ENCODE measurements around the gene CNGB1. TPM values are rescaled to one million over a fixed set of nuclear protein-coding genes. Genes with fewer than 3 reads are reported as not detected.
"Not testable (repeated sequence)": the region's sequence is repeated elsewhere in the genome, so short reads cannot be mapped to it uniquely, and the experiment has no call there.

The CNGB1 gene
- total RNA-seq, 2 experiments from 2014 or later = not detected

DNA sequence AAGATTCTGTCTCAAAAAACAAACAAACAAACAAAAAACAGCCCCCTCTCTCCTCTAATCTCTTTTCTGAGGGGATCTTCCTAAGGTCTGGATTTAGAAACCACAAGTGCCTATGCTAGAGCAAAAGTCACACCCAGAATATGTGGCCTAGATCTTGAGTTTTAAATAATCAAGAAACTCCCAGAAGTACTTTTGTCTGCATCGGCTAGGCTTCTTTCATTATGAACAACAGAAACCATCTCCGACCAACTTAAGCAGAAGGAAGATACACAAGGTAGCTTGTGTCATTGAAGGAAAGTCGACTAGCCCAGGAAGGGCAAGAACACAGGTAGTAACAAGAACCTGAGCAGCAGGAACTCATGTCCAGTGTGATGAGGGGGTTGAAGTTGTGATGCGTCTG lies 94.7 kb downstream of the CNGB1 start:
- no peaks in the 10 kb centered on the region for H3K4me1 Mint-ChIP-seq (ENCODE audit: low read depth)
- Histone ChIP-seq H3K4me3 (ENCODE audit: low read length) (no peak overlapping the region), H3K27ac (ENCODE audit: low read depth in 1 of 2, low read length in 2 of 2) (no peak overlapping the region), H3K27me3 (ENCODE audit: control insufficient read depth in 1 of 2, insufficient read depth in 2 of 2, low read length in 2 of 2) (peaks cover 9% of the 10 kb centered on the region in 2 experiments), H3K4me1 (ENCODE audit: insufficient read depth, low read length) (no peaks in the 10 kb centered on the region), H3K9me3 (ENCODE audit: control insufficient read depth in 1 of 2, insufficient read depth in 1 of 2, low read length in 2 of 2) (no peaks in the 10 kb centered on the region), H3K36me3 (ENCODE audit: insufficient read depth, low read length) (no peaks in the 10 kb centered on the region)
- H3K9me3 Mint-ChIP-seq = no peaks in the 10 kb centered on the region
- no peak overlapping the region for H3K4me3 Mint-ChIP-seq
- peaks cover 25% of the 10 kb centered on the region for H3K27me3 Mint-ChIP-seq
- POLR2A ChIA-PET = no interaction called here
- intact Hi-C loops (cut with DNase I, micrococcal nuclease) = no loop called here
- no peak for TF ChIP-seq CTCF (IDR thresholded peaks at IDR 0.05)
- DNase-seq = no peak
- CTCF ChIA-PET = no interaction called here
- no peaks in the 10 kb centered on the region for H3K36me3 Mint-ChIP-seq (ENCODE audit: low read depth)
- no peak overlapping the region for H3K27ac Mint-ChIP-seq
- ATAC-seq (ENCODE audit: poor library complexity) = no peak

- H3K4me1 ChIP-seq (ENCODE audit: insufficient read depth, low read length) = no peaks in the 10 kb centered on the region
- POLR2A ChIA-PET = no interaction called here
- peaks cover 9% of the 10 kb centered on the region in 2 experiments for H3K27me3 ChIP-seq (ENCODE audit: control insufficient read depth in 1 of 2, insufficient read depth in 2 of 2, low read length in 2 of 2)
- DNase-seq (no peak), ATAC-seq (ENCODE audit: poor library complexity) (no peak)
- no peak overlapping the region for H3K27ac ChIP-seq (ENCODE audit: low read depth in 1 of 2, low read length in 2 of 2)
- no peaks in the 10 kb centered on the region for H3K9me3 ChIP-seq (ENCODE audit: control insufficient read depth in 1 of 2, insufficient read depth in 1 of 2, low read length in 2 of 2)
- H3K4me3 ChIP-seq (ENCODE audit: low read length) = no peak overlapping the region
- no peak overlapping the region for H3K27ac Mint-ChIP-seq
- CTCF ChIA-PET = no interaction called here
- H3K9me3 Mint-ChIP-seq = no peaks in the 10 kb centered on the region
- no peaks in the 10 kb centered on the region for H3K4me1 Mint-ChIP-seq (ENCODE audit: low read depth)
- no peak for TF ChIP-seq CTCF (IDR thresholded peaks at IDR 0.05)
- intact Hi-C loops (cut with DNase I, micrococcal nuclease) = no loop called here
- H3K4me3 Mint-ChIP-seq = no peak overlapping the region
- no peaks in the 10 kb centered on the region for H3K36me3 ChIP-seq (ENCODE audit: insufficient read depth, low read length)
- H3K27me3 Mint-ChIP-seq = peaks cover 30% of the 10 kb centered on the region
- no peaks in the 10 kb centered on the region for H3K36me3 Mint-ChIP-seq (ENCODE audit: low read depth)
Observed at GRCh38 chr16:57875347-57875746, 95.6 kb downstream of the CNGB1 start.

GRCh38 chr16:57873218-57873617 lies 97.7 kb downstream of the CNGB1 start:
- Histone ChIP-seq H3K4me3 (ENCODE audit: low read length) (no peak overlapping the region), H3K4me1 (ENCODE audit: insufficient read depth, low read length) (no peaks in the 10 kb centered on the region), H3K27ac (ENCODE audit: low read depth in 1 of 2, low read length in 2 of 2) (no peak overlapping the region), H3K27me3 (ENCODE audit: control insufficient read depth in 1 of 2, insufficient read depth in 2 of 2, low read length in 2 of 2) (peaks cover 9% of the 10 kb centered on the region in 2 experiments), H3K9me3 (ENCODE audit: control insufficient read depth in 1 of 2, insufficient read depth in 1 of 2, low read length in 2 of 2) (no peaks in the 10 kb centered on the region), H3K36me3 (ENCODE audit: insufficient read depth, low read length) (no peaks in the 10 kb centered on the region)
- no peak for TF ChIP-seq CTCF (IDR thresholded peaks at IDR 0.05)
- no peaks in the 10 kb centered on the region for H3K9me3 Mint-ChIP-seq
- no peak for DNase-seq
- intact Hi-C loops (cut with DNase I, micrococcal nuclease) = no loop called here
- H3K27ac Mint-ChIP-seq = no peak overlapping the region
- H3K36me3 Mint-ChIP-seq (ENCODE audit: low read depth) = no peaks in the 10 kb centered on the region
- H3K4me1 Mint-ChIP-seq (ENCODE audit: low read depth) = no peaks in the 10 kb centered on the region
- peaks cover 19% of the 10 kb centered on the region for H3K27me3 Mint-ChIP-seq
- H3K4me3 Mint-ChIP-seq = no peak overlapping the region
- ChIA-PET POLR2A (no interaction called here), CTCF (no interaction called here)
- no peak for ATAC-seq (ENCODE audit: poor library complexity)

GRCh38 chr16:57872764-57873163 lies 98.2 kb downstream of the CNGB1 start:
- POLR2A ChIA-PET; H3K4me3 ChIP-seq (ENCODE audit: low read length); H3K9me3 ChIP-seq (ENCODE audit: control insufficient read depth in 1 of 2, insufficient read depth in 1 of 2, low read length in 2 of 2); H3K9me3 Mint-ChIP-seq; H3K4me1 Mint-ChIP-seq (ENCODE audit: low read depth); DNase-seq; H3K4me3 Mint-ChIP-seq; ATAC-seq (ENCODE audit: poor library complexity); H3K36me3 ChIP-seq (ENCODE audit: insufficient read depth, low read length); H3K27me3 ChIP-seq (ENCODE audit: control insufficient read depth in 1 of 2, insufficient read depth in 2 of 2, low read length in 2 of 2); H3K4me1 ChIP-seq (ENCODE audit: insufficient read depth, low read length); H3K27ac Mint-ChIP-seq; H3K27ac ChIP-seq (ENCODE audit: low read depth in 1 of 2, low read length in 2 of 2); H3K36me3 Mint-ChIP-seq (ENCODE audit: low read depth); intact Hi-C loops (cut with DNase I, micrococcal nuclease); CTCF ChIA-PET: not testable (repeated sequence)
- H3K27me3 Mint-ChIP-seq = peaks cover 19% of the 10 kb centered on the region
